K562 treated with DMSO at 1 percent for 48 hours (cell line): Measurements from ENCODE around the gene ANKRD31. TPM values are rescaled to one million over a fixed set of nuclear protein-coding genes. Genes with fewer than 3 reads are reported as not detected.

ENCODE experiments used
- total RNA-seq: library from RNA; unstranded; fragments of 300-600 nt; gene quantifications from 2 replicates; pipeline ENCODE4 v1.2.3, GENCODE V29; 2022; ENCODE audit warnings: low replicate concordance; ENCODE audit errors: extremely low read depth

Gene ANKRD31, protein sequence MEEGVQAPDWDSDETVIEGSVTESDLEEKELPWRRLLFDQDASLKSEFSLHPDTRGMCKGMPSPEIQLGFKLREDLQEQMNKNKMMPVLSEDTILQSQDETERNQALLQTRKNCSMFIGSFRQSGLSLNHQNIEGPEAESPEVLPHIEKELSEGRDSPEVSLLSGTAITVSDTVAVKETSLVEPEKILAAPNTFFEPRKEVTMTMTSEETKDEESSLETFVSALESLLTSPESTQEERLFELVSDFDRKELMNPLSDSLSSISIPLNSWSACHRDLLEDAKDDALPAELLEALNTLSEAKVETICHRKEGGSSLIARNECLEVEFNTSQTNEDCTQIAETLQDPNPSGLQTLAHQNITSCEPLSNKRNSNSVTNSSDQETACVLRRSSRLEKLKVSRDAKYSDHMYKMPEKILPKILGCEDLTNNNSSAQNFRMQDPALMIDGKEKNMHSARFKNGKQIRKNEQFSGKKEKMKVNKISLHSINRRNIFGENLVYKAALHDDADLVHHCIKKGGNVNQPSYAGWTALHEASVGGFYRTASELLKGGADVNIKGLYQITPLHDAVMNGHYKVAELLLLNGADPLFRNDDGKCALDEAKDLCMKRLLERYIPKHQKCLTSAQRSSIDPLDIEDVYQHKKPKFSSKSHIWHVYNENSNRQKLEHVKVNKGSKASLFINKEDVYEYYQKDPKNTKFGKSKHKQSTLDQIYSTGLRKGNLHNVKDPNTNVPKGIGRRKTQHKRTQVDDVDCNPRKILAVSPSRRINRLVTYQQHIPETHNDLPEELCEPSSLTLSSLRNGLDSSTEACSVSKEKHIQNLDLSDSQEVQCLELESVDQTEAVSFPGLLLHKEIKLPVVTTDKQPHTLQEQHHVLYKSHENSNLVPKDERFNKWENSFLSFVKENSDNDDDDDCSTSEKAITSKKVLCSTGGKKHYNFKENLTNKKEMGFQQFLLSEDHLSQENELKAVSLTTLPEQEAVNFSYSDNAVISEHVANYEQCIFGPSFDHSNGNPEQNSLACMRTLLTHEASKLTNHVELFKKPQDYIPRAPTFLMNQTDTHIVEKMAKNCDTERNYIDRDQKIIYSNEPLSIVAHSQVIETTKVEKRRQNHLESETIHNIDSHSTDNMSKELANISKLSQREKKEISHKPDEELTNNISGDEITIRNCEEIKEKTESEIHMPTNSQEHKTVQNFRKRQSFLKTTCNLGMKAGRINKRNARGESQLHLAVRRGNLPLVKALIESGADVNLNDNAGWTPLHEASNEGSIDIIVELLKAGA (N-terminal part only)
- total RNA-seq, result not detected in 2 replicates

DNA sequence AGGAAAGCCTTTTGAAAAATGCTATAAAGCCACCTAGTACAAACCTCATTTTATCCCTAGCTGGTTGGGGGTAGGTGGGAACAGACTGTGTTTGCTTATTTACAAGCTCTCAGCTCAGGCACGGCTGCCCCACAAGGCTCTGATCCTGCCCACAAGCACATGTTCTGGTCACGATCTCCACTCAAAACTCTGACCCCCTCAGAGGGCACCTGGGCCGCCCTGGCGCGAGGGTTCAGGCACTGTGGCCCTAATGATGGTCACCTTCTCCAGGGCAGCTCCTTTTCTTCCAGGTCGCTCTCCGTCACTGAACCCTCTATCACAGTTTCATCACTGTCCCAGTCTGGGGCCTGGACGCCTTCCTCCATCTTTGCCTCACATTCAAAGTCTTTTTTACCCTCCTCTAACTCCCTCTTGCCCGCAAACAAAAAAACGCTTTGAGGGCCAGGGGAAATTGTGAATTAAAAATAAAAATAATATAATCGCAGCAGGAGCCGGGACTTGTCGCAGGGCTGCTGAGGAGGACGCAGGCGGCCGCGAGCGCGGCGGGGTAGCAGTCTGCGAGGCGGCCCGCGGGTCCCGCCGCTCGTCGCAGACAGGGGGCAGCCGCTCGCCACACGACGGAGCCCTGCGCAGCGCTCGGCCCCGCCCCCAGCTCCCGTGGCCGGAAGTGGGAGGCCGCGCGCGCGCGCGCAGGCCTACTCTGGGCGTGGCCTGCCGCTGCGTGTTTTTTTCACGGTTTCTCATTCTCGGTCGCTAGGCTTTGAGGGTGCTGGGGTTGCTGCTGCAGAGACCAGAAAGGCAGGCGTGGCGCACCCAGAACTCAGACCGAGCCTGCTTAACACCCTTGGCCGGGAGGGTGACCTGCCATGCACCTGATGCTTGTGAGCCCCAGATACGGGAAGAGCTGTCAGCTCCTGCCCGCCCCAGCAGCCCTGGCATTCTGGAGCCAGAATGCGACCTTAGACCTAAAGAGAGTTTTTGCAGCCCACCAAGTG is at the start of gene ANKRD31:
Gene ANKRD31, minus strand, starts transcription at position 557 of the 995 bp plus-strand sequence. Its CDS starts 192 bp downstream, at position 365.

DNA sequence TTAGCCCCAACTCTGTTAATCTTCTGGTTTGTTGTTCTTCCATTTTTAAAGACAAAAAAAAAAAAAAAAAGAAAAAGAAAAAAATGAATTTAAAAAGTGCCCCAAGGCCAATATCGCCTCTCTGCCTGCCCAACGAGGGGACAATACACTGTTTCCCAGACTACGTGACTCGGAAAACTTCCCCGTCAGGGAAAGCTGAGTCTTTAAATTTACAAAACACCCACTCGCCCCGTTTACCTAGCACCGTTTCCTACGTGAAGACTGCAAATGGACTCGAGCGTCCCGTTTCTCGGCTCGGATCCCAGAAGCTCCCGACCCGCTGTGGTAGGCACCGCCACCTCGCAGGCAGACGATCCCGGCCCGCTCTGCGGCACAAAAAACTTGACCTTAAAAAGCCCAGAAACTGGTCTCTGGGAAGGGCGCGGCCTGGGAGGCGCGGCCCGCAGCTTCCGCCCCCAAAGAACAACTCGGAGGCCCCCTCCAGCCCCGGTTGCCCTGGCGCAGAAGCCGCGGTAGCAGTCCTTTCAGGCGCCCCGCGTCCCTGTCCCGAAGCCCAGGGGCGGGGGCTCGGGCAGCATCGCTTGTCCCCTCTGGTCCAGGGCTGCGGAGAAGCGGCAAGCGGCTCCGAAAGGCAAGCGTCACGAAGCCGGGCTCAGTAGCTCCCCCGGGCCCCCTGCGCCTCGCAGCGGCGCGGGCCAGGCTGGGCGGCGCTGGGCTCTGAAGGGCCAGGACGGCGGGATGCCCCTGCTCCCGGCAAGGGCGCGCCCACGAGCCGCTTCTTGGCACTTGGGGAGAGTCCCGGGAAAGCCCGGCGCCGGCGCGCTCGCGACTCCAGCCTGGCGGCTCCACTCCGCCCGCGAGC is 184.3 kb downstream of the ANKRD31 start, which contains the start of gene GCNT4:
Gene GCNT4, minus strand, starts transcription at position 367 of the 862 bp plus-strand sequence. CDS start 22,521 bp downstream, outside the sequence.

Other genes starting within 250 kb of the ANKRD31 start
- gene GCNT4, start 184.3 kb downstream of the ANKRD31 start, total RNA-seq, result not detected in 2 replicates
- not detected in 2 replicates for gene HMGCR, start 100.3 kb upstream of the ANKRD31 start, total RNA-seq